AG09319 (cell line): ENCODE measurements around the gene SPON1.
"Not testable (repeated sequence)": the region's sequence is repeated elsewhere in the genome, so short reads cannot be mapped to it uniquely, and the experiment has no call there.

ENCODE experiments used
- DNase-seq: peaks from one replicate; pipeline ENCODE4 v3.0.0-alpha.2; 2010; ENCODE audit warnings: low read depth; ENCODE audit errors: extremely low read depth
- TF ChIP-seq, protein P1 (sequence below): IDR thresholded peaks from 2 replicates; pipeline ENCODE4 v1.5.1; 2011; ENCODE audit warnings: low read depth, mild to moderate bottlenecking, inconsistent platforms, low read length, moderate library complexity

The SPON1 gene

DNA sequence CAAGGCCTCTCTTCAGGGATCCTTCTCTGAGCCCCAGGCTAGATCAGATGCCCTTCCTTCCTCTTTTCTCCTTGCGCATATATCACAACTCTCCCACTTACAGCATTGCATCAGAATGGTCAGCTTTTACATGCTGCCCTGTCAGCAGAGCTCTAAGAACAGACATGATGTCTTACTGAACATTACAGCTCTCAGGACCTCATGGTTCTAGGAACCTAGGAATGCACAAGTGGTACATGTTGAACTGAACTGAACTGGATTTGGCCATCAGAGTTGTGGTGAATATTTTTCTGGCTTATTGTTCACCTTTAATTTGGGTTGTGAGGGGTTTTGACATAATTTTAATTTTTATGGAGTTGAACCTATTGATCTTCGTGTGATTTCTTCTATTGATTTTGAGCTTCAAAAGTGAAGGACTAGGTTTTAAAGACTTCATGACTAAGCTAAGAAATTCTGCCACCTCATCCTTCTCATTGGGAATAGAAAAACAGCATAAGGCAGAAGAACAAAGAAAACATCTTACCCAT is 37.7 kb upstream of the SPON1 start:
- TF ChIP-seq, protein P1, sequence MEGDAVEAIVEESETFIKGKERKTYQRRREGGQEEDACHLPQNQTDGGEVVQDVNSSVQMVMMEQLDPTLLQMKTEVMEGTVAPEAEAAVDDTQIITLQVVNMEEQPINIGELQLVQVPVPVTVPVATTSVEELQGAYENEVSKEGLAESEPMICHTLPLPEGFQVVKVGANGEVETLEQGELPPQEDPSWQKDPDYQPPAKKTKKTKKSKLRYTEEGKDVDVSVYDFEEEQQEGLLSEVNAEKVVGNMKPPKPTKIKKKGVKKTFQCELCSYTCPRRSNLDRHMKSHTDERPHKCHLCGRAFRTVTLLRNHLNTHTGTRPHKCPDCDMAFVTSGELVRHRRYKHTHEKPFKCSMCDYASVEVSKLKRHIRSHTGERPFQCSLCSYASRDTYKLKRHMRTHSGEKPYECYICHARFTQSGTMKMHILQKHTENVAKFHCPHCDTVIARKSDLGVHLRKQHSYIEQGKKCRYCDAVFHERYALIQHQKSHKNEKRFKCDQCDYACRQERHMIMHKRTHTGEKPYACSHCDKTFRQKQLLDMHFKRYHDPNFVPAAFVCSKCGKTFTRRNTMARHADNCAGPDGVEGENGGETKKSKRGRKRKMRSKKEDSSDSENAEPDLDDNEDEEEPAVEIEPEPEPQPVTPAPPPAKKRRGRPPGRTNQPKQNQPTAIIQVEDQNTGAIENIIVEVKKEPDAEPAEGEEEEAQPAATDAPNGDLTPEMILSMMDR, result no peak
- no peak for DNase-seq

DNA sequence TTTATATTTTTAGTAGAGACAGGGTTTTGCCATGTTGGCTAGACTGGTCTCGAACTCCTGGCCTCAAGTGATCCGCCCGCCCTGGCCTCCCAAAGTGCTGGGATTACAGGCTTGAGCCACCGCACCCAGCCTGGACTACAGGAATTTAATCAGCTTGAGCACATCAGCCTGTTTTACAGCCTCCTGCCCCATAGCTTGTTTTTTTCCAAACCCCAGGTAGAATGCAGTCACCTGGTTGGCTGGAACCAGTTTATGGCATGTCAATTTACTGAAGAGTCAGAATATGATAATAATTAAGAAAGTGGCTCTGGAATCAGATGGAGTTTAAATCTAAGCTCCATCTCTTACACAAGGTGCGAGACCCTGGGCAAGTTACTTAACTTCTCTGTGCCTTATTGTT is 36.2 kb upstream of the SPON1 start:
- DNase-seq, result not testable (repeated sequence)

DNA sequence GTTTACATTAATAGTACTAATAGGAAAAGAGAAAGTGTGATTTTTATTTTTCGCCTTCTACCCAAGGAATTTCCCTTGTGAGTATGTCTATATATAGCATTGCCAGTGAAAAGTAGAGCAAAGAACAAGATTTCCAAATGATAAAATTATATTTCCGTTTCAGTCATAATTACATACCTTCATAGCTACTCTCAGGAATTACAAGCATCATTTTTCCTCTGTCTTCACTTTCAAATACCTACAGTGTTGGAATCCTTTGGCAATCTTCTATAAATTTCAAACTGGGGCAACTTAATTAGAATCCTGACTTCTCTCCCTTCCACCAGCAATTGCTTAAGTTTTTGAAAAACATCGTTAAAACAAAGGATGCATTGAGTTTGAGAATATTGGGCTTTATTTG is 35.5 kb upstream of the SPON1 start:
- TF ChIP-seq, protein P1, result no peak
- no peak for DNase-seq

DNA sequence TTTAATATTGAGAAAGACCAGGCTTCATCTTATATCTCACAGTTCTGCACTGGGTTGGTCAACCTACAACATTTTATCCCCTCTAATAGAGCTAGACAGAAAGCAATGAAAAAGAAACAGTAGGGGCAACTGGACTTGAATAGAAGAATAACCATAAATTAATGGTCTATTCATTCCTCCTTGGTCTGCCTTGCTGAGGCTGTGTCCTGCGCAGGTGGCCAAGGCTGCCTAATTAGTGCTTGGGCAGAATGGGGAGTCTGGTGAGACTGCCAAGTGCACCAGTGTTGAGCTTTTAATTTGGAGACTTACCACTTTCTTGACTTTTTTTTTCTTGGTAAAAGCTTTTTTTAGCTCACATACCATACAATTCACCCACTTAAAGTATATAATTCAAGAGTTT is 35.0 kb upstream of the SPON1 start:
- TF ChIP-seq, protein P1, result no peak
- DNase-seq, result no peak

DNA sequence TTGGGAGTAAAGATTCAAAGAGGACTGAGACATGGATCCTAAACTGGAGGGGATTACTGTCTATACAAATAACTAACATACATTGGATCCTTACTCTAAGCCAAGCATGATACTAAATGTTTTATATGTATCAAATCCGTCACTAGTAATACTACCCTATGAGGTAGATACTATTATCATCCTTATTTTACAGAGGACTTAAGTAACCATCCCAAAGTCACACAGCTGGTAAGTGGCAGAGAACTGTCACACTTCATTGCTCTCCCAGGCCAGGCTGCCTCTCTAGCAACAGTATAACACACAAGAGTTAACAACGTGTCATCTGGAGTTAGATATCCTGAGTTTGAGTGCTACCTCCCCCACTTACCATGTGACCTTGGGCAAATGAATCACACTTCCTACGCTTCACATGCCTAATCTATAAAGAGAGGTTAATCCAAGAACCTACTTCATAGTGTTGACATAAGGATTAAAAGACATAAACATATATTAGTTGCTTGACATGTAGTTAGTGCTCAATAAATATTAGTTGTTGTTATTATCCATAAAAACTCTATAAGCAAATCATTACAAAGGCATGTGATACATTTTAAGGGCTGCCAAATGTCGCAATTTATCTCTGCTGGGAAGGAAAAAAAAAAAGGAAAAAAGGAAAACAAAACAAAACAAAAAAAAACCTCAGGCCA is 33.8 kb upstream of the SPON1 start:
- DNase-seq, result peak; percentile 49
- TF ChIP-seq, protein P1, result no peak

DNA sequence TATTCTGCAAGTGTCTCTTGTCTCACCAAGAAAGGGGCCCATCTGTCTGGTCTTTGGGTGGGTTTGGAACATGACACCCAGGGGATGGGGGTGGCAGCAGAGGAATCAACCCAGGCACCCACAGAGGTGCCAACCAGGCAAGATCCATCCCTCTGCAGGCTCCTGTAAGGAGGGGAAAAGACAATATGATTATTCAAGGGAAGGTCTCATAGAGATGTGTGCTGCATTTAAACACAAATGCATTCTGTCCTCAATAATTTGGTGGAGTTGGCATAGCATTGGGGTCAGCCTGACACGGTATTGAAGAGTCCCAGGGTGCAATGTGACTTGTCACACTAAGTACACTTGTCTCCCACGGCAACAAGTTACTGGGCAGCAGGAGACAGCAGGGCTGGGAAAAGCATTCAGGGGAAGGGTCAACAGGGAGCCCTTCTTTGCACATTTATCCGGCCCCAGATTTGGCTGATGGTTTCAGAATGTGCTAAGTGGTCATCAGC is 33.1 kb upstream of the SPON1 start:
- TF ChIP-seq, protein P1, result no peak

DNA sequence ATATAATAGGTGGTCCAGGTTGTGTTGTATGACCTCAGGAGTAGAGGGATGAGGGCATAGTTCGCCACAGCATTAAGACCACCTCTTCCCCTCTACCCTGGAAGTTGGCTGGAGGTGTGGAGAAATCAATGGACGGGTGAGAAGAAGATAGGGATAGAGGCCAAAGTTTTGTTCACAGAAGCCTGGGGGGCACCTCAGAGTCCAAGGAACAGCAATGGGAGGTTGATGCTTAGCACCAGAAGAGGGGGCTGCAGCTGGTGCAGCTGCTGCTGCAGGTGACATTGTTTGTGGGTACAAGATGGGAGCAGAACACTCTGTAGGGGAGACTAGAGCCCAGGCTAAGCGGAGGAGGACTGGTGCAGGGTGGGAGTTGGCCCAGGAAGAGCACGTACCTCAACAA is 31.2 kb upstream of the SPON1 start:
- TF ChIP-seq, protein P1, result no peak
- DNase-seq, result no peak

More for the DNA sequence above, 33.1 kb upstream of the SPON1 start:
- DNase-seq, result no peak

DNA sequence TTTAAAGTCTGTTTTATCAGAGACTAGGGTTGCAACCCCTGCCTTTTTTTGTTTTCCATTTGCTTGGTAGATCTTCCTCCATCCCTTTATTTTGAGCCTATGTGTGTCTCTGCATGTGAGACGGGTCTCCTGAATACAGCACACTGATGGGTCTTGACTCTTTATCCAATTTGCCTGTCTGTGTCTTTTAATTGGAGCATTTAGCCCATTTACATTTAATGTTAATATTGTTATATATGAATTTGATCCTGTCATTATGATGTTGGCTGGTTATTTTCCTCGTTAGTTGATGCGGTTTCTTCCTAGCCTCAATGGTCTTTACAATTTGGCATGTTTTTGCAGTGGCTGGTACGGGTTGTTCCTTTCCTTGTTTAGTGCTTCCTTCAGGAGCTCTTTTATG is 25.4 kb upstream of the SPON1 start:
- not testable (repeated sequence) for DNase-seq

DNA sequence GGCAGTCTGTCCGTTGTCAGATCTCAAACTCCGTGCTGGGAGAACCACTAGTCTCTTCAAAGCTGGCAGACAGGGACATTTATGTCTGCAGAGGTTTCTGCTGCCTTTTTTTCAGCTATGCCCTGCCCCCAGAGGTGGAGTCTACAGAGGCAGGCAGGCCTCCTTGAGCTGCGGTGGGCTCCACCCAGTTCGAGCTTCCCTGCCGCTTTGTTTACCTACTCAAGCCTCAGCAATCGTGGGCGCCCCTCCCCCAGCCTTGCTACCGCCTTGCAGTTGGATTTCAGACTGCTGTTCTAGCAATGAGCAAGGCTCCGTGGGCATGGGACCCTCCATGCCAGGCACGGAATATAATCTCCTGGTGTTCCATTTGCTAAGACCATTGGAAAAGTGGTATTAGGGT is 23.7 kb upstream of the SPON1 start:
- not testable (repeated sequence) for DNase-seq
